Erythroblast (primary cell): ENCODE data around the gene SLC22A23.

ENCODE experiments used
- GATA1 ChIP-seq: IDR thresholded peaks from 2 replicates; pipeline ENCODE4 v1.6.1; 2011; ENCODE audit warnings: low read depth, mild to moderate bottlenecking, control low read depth, low read length, moderate library complexity
- POLR2A ChIP-seq: IDR thresholded peaks from 2 replicates; pipeline ENCODE4 v1.6.1; 2011; ENCODE audit warnings: mild to moderate bottlenecking, low read length

- no peak for TF ChIP-seq POLR2A
- no peak for TF ChIP-seq GATA1
Observed at GRCh38 chr6:3444276-3445088, 12.4 kb downstream of the SLC22A23 start.
